SK-N-MC (cell line): ENCODE measurements around the gene SPEF1.

Source experiments
- DNase-seq: peaks from one replicate; pipeline ENCODE4 v3.0.0-alpha.2; 2011; ENCODE audit warnings: low read depth, low spot score
- H3K27ac ChIP-seq: fragments of 200-600 bp; sonication (generic); 2 replicates; pipeline ENCODE4 v1.5.1; 2016; ENCODE audit warnings: mixed run types
- H3K36me3 ChIP-seq: fragments of 200-600 bp; sonication (generic); 2 replicates; pipeline ENCODE4 v1.6.1; 2017; ENCODE audit warnings: antibody characterized with exemption, low read length, mixed read lengths; ENCODE audit not compliant: insufficient read depth
- H3K4me3 ChIP-seq: fragments of 200-600 bp; sonication (generic); 2 replicates; pipeline ENCODE4 v1.5.1; 2016
- H3K9ac ChIP-seq: fragments of 200-600 bp; sonication (generic); 2 replicates; pipeline ENCODE4 v1.8.0; 2017; ENCODE audit warnings: mixed run types, mixed read lengths; ENCODE audit not compliant: insufficient read length
- H3K9me3 ChIP-seq: fragments of 200-600 bp; sonication (generic); 2 replicates; pipeline ENCODE4 v1.6.1; 2017; ENCODE audit warnings: low read depth, mild to moderate bottlenecking, antibody characterized with exemption, low read length, moderate library complexity, mixed read lengths
- EZH2 ChIP-seq: fragments of 200-600 bp; sonication (generic); IDR thresholded peaks from one replicate; pipeline ENCODE4 v1.6.1; 2017; ENCODE audit warnings: antibody characterized with exemption
- FOXP2 ChIP-seq: optimal IDR thresholded peaks from 2 replicates; pipeline ENCODE3; 2011; ENCODE audit warnings: mild to moderate bottlenecking, moderate library complexity; ENCODE audit not compliant: insufficient read depth; ENCODE audit errors: extremely low read length, control extremely low read depth
- POLR2AphosphoS5 ChIP-seq: IDR thresholded peaks from 2 replicates; pipeline ENCODE4 v1.6.1; 2012; ENCODE audit warnings: mild to moderate bottlenecking, low read depth, low read length, borderline replicate concordance

Gene SPEF1

DNA sequence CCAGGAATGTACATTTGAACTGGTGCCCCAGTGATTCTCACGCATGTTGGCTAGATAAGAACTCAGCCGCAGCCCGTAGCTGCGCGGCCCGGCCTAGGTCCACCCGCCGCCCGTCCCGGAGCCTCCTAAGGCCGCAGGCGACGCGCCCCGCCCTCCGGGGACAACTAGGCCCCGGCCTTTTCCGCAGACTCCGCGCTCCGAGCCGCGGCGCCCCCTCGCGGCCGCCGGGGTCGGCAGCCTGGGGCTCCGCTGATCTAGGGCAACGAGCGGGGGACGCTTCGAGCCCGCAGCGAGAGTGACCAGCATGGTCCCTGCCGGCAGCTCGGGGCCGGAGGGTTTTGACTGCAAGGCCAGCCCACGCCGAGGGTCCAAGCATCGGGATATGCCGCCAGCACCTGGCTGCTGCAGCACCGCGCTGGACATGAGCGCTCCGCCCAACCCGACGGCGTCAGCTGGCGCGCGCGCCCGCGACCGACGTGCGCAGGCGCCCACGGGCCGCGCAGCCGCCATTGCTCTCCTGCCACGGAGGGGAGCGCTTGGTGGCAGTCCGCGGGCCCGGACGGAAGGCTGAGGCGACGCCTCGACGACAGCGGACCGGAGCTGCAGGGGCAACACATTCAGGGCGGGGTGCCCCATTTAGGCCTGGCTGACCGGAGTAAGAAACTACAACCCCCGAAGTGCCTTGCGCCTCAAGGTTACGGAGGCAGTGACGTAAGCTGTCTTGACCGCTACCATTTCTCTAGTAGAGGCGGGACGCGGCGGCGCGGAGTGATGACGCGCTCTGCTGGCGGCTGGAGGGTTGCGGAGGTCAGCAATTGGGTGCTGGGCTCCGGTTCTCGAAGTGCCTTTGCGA lies 39.0 kb upstream of the SPEF1 start, which contains the start of gene AP5S1:
Gene AP5S1 (plus strand): TSS at position 500 of the 853 bp plus-strand sequence. CDS start 1,571 bp downstream, outside the sequence.
- Histone ChIP-seq H3K27ac (peak within 1 kb of the TSS; percentile 96), H3K36me3 (peaks cover 34% of the 10 kb centered on the region), H3K4me3 (peak within 1 kb of the TSS; percentile 86), H3K9ac (peak within 1 kb of the TSS; percentile 98), H3K9me3 (no peaks in the 10 kb centered on the region)
- TF ChIP-seq POLR2AphosphoS5 (peak; percentile 63; the same call in 1 of the 2 replicates), EZH2 (no peak), FOXP2 (no peak)
- peak; percentile 72 for DNase-seq

DNA sequence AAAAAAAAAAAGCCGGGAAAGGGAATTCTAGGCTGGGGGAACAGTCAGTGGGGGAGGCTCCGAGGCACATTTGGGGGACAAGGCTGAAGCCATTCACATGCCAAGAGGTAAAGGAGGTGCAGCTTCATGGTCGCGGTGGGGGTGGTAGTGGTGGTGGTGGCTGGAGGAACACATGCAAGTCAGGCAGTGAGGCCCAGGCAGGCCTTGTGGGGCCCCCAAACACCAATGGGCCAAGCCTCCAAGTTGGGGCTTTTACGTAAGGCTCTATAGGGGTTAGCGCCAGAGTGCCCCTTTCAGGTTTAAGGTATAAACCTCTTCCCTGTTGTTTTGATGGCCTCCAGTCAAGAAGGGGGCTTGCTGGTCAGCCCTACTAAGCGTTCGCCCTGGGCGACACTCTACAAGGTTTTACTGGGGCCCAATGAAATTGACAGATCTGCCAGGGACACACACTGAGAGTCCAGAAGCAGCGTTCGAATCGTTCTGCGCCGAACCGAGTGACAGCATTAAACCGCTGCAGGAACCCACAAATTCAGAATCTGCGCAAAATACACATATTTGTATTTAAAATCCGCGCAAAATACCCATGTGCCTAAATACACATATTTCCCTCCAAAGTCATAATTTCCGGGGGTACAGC lies 38.3 kb upstream of the SPEF1 start:
- no peak for DNase-seq
- Histone ChIP-seq H3K4me3 (peak overlapping the region; percentile 86), H3K9me3 (no peaks in the 10 kb centered on the region), H3K27ac (peak overlapping the region; percentile 44; the same call in 1 of the 2 replicates), H3K36me3 (peaks cover 28% of the 10 kb centered on the region), H3K9ac (peak overlapping the region; percentile 98)
- TF ChIP-seq EZH2 = no peak
- TF ChIP-seq FOXP2 = no peak

DNA sequence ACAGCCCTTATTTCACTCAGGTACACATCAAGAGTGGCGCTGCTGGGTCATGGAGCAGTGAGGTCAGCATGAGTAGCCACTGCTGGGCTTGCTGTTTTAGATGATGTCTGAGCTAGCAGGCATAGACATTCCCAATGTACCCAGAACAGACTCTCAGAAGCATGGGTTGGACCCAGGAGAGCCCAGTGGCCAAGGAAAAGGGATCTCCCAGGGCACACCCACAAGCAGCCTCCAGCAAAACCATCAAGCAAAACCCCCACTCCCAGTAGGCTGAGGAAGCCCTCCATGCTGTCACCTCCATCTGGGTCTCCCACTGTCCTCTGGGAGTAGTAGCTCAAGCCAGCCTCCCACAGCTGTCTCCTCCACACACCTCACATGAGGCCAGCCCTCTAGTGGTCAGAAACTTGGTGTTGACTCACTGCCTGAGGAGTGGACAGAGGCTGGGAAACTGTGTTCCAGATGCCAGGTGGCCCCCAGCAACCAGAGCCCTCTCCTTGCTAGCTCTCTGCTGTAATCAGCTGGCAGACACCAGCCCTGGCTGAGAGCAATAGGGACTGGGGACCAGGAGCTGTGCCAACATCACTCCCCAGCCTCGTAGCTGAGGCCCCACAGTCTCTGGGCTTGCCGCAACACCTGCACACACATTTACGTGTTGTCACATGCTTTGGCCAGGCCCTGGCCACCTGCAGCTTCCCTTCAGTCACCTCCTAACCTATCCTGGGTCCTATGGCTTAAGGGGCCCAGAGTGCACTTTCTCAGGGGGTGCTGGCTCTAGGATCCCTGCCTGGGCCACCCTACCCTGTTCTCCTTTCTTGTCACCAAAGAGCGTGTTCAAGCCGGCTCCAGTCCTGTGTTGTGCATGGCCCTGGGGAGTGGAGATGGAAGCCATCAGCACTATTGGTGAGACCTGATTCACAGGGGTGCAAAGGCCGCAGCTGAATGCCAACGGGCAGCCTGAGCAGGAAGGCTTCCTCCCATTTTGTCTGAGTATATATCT lies 37.2 kb upstream of the SPEF1 start:
- Histone ChIP-seq H3K36me3 (peaks cover 17% of the 10 kb centered on the region), H3K4me3 (no peak overlapping the region), H3K9ac (no peak overlapping the region), H3K27ac (peak overlapping the region; percentile 21), H3K9me3 (no peaks in the 10 kb centered on the region)
- no peak for DNase-seq
- TF ChIP-seq POLR2AphosphoS5 = no peak
- TF ChIP-seq FOXP2 = no peak
- TF ChIP-seq EZH2 = no peak

DNA sequence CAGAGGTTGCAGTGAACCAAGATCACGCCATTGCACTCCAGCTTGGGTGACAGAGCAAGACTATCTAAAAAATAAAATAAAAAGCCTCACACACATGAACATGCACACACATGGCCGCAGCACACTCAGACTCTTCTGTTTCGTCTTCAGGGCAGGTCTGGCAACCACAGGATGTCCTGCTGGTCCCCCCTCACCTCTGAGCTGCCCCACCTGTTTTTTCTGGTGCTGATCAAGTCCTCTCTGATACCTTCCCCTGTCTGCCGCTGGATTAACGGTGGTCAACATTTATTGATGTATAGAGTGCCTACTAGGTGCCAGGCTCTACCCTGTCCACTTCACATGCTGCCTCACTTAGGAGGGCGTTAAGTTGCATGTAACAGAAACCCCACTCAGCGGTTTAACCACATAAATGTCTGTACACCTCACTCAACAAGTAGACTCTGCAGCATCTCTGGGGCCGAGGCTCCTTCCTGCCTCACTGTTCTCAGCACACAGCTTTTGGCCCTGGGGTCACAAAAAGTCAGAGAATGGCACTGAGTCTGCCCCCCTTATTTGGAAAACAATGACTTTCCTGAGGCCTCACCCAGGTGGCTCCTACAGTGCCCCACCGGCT lies 34.6 kb upstream of the SPEF1 start:
- DNase-seq = no peak
- no peak overlapping the region for H3K27ac ChIP-seq

DNA sequence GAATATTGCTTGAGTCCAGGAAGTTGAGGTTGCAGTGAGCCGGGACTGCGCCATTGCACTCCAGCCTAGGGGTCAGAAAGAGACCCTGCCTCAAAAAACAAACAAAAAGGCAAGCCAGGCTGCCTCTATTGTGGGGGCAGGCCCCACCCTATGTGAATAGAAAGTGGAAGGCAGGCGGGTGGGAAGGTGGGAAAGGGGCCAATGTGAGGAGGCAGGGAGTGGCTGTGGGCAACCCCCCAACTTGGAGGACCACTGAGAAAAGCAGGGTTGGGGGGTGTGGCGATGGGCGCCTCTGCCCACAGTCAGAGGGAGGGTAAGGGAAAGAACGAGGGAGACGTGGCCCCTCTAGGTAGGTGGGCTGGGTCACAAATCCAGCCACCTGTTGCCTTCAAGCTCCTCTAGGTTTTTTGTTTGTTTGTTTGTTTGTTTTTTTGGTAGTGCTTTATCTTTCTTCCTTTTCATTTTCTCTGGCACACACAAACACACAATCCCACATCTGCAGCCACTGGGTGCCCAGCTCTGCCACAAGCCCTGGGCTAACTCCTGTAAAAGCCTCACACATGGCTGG lies 33.8 kb upstream of the SPEF1 start:
- Histone ChIP-seq H3K36me3 (no peaks in the 10 kb centered on the region), H3K27ac (no peak overlapping the region), H3K9ac (no peak overlapping the region), H3K9me3 (no peaks in the 10 kb centered on the region), H3K4me3 (no peak overlapping the region)
- TF ChIP-seq FOXP2 = no peak
- no peak for DNase-seq

More for the DNA sequence above, 34.6 kb upstream of the SPEF1 start:
- Histone ChIP-seq H3K9me3 (no peaks in the 10 kb centered on the region), H3K36me3 (no peaks in the 10 kb centered on the region), H3K9ac (no peak overlapping the region), H3K4me3 (no peak overlapping the region)
- TF ChIP-seq FOXP2 (no peak), EZH2 (no peak), POLR2AphosphoS5 (no peak)

DNA sequence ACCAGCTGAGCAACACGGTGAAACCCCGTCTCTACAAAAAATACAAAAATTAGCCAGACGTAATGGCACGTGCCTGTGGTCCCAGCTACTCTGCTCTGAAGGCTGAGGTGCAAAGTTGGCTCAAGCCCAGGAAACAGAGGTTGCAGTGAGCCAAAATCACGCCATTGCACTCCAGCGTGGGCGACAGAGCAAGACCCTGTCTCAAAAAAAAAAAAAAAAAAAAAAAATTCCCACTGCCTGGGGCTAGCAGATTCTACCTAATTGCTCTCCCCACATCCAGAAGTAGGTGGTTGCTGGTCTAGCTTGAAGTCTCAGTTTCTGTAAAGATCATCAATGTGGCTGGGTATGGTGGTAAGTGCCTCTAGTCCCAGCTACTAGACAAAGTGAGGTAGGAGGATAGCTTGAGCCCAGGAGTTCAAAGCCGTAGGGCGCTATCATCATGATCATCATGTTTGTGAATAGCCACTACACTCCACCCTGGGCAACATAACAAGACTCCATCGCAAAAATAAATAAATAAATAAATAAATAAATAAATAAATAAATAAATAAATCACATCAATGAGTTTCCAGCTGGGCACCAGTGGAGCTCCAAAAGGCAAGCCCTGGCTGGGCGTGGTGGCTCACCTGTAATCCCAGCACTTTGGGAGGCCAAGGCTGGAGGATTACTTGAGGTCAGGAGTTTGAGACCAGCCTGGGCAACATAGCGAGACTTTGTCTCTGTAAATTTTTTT lies 32.8 kb upstream of the SPEF1 start:
- H3K9me3 ChIP-seq = no peaks in the 10 kb centered on the region
- H3K27ac ChIP-seq = peak overlapping the region; percentile 100

More for the DNA sequence above, 32.8 kb upstream of the SPEF1 start:
- no peaks in the 10 kb centered on the region for H3K36me3 ChIP-seq
- H3K9ac ChIP-seq = peak overlapping the region; percentile 26
- TF ChIP-seq FOXP2 = no peak
- TF ChIP-seq POLR2AphosphoS5 = no peak
- TF ChIP-seq EZH2 = no peak
- no peak for DNase-seq
- no peak overlapping the region for H3K4me3 ChIP-seq
